Measurements from ENCODE around the gene PATJ. TPM values are rescaled to one million over a fixed set of nuclear protein-coding genes. Genes with fewer than 3 reads are reported as not detected.
"Not testable (repeated sequence)": the region's sequence is repeated elsewhere in the genome, so short reads cannot be mapped to it uniquely, and the experiment has no call there.

PATJ gene
- total RNA-seq (2014; rRNA removed; shearing (Covaris generic)) = 4.5 and 16.0 TPM in 2 replicates

GRCh38 chr1:61741711-61742619 lies at the start of gene PATJ:
TSS of gene PATJ (plus strand) at chr1:61742480. CDS start at chr1:61762893, 20,413 bp downstream.
- peak; percentile 40 for DNase-seq (ENCODE audit: low read depth)

GRCh38 chr1:61699911-61700851 lies 42.1 kb upstream of the PATJ start:
- no peak for DNase-seq (ENCODE audit: low read depth)

GRCh38 chr1:61708953-61709907 lies 33.0 kb upstream of the PATJ start:
- peak; percentile 12 for DNase-seq (ENCODE audit: low read depth)

GRCh38 chr1:61709908-61710289 lies 32.4 kb upstream of the PATJ start:
- DNase-seq (ENCODE audit: low read depth) = no peak

- DNase-seq (ENCODE audit: low read depth) = peak; percentile 62
These were observed 31.0 kb upstream of the PATJ start for GRCh38 chr1:61711257-61711656.

GRCh38 chr1:61711969-61712368 lies 30.3 kb upstream of the PATJ start:
- DNase-seq (ENCODE audit: low read depth) = no peak

- not testable (repeated sequence) for DNase-seq (ENCODE audit: low read depth)
These were observed 23.1 kb upstream of the PATJ start for GRCh38 chr1:61718996-61719663.

GRCh38 chr1:61724506-61724812 lies 17.8 kb upstream of the PATJ start:
- DNase-seq (ENCODE audit: low read depth) = no peak

GRCh38 chr1:61724813-61725694 lies 17.2 kb upstream of the PATJ start, which contains the start of gene TM2D1:
TSS of gene TM2D1 (minus strand) at chr1:61725141. CDS start at chr1:61725120, 21 bp downstream.
- peak; percentile 94 for DNase-seq (ENCODE audit: low read depth)

- no peak for DNase-seq (ENCODE audit: low read depth)
These were observed 14.7 kb upstream of the PATJ start for GRCh38 chr1:61727544-61727943.

GRCh38 chr1:61730679-61731078 lies 11.6 kb upstream of the PATJ start:
- DNase-seq (ENCODE audit: low read depth) = not testable (repeated sequence)

GRCh38 chr1:61732726-61733125 lies 9.6 kb upstream of the PATJ start:
- DNase-seq (ENCODE audit: low read depth) = no peak

GRCh38 chr1:61740751-61741700 lies 1.3 kb upstream of the PATJ start:
- no peak for DNase-seq (ENCODE audit: low read depth)

- peak; percentile 40 for DNase-seq (ENCODE audit: low read depth)
These were observed 545 bp downstream of the PATJ start for GRCh38 chr1:61742620-61743430.

GRCh38 chr1:61743431-61743705 lies 1.1 kb downstream of the PATJ start:
- DNase-seq (ENCODE audit: low read depth) = no peak

- DNase-seq (ENCODE audit: low read depth) = no peak
These were observed 1.7 kb downstream of the PATJ start for GRCh38 chr1:61743716-61744580.

GRCh38 chr1:61746813-61747212 lies 4.5 kb downstream of the PATJ start:
- DNase-seq (ENCODE audit: low read depth) = no peak
